Nephron progenitor cell (in vitro differentiated cells): Measurements from ENCODE around the gene UBR3.

Source experiments
- DNase-seq: peaks from one replicate; pipeline ENCODE4 v3.0.0; 2021
- H3K27ac Mint-ChIP-seq: 2 replicates; pipeline ENCODE4 v1.8.0; 2021; ENCODE audit warnings: mild to moderate bottlenecking, moderate library complexity, mixed read lengths
- H3K27me3 Mint-ChIP-seq: 2 replicates; pipeline ENCODE4 v1.8.0; 2021; ENCODE audit warnings: mild to moderate bottlenecking, low read depth, mixed read lengths; ENCODE audit not compliant: poor library complexity
- H3K36me3 Mint-ChIP-seq: 2 replicates; pipeline ENCODE4 v1.8.0; 2021; ENCODE audit warnings: low read depth, mixed read lengths
- H3K4me1 Mint-ChIP-seq: 2 replicates; pipeline ENCODE4 v1.8.0; 2021; ENCODE audit warnings: mixed read lengths
- H3K4me3 Mint-ChIP-seq: 2 replicates; pipeline ENCODE4 v1.8.0; 2021; ENCODE audit warnings: mild to moderate bottlenecking, moderate library complexity, mixed read lengths
- H3K9me3 Mint-ChIP-seq: 2 replicates; pipeline ENCODE4 v1.8.0; 2021; ENCODE audit warnings: mild to moderate bottlenecking, moderate library complexity, mixed read lengths
- TF ChIP-seq, protein P1 (sequence below): fragments of 200-600 bp; sonication (generic); IDR thresholded peaks from 2 replicates; pipeline ENCODE4 v1.5.0; 2021; ENCODE audit warnings: antibody characterized with exemption

Gene UBR3

DNA sequence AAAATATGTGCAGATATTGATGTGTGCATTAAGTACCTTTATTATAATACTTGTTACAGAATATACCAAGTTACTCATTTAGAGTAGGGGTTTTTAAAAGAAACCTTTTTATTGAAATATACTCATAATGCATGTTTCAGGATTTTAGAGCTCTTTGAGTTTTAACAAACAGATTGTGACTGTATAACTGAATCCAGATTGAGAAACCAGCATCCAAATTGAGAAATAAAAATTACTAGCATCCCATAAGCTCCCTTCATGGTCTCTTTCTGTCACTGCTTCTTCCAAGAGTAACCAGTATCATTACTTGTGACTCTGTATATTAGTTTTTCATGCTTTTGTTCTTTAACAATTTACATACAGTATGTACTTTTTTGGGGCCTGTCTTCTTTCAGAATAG is 156.9 kb downstream of the UBR3 start:
- no peaks in the 10 kb centered on the region for H3K9me3 Mint-ChIP-seq
- H3K4me3 Mint-ChIP-seq, result no peak overlapping the region

DNA sequence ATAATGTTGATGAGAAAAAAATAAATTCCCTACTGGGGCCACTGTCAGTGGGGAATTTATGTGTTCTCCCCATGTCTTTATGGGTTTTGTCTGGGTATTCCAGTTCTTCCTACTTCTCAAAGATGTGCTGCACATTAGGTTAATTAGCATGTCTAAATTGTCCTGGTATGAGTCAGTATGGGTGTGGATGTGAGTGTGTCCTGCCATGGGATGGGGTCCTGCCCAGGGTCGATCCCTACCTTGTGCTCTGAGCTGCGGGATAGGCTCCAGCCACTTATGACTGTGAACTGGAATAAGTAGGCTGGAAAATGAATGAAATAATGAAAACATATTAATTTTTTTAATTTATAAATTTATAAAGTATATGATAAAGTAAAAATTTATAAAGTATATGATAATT is 167.5 kb downstream of the UBR3 start:
- Mint-ChIP-seq H3K36me3 (peaks cover 62% of the 10 kb centered on the region), H3K27me3 (no peaks in the 10 kb centered on the region), H3K9me3 (peaks cover 15% of the 10 kb centered on the region), H3K4me3 (no peak overlapping the region), H3K4me1 (no peaks in the 10 kb centered on the region), H3K27ac (peak overlapping the region; percentile 12)
- TF ChIP-seq, protein P1, sequence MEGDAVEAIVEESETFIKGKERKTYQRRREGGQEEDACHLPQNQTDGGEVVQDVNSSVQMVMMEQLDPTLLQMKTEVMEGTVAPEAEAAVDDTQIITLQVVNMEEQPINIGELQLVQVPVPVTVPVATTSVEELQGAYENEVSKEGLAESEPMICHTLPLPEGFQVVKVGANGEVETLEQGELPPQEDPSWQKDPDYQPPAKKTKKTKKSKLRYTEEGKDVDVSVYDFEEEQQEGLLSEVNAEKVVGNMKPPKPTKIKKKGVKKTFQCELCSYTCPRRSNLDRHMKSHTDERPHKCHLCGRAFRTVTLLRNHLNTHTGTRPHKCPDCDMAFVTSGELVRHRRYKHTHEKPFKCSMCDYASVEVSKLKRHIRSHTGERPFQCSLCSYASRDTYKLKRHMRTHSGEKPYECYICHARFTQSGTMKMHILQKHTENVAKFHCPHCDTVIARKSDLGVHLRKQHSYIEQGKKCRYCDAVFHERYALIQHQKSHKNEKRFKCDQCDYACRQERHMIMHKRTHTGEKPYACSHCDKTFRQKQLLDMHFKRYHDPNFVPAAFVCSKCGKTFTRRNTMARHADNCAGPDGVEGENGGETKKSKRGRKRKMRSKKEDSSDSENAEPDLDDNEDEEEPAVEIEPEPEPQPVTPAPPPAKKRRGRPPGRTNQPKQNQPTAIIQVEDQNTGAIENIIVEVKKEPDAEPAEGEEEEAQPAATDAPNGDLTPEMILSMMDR, result no peak
- DNase-seq, result no peak

More for the DNA sequence above, 156.9 kb downstream of the UBR3 start:
- no peaks in the 10 kb centered on the region for H3K27me3 Mint-ChIP-seq
- no peaks in the 10 kb centered on the region for H3K4me1 Mint-ChIP-seq
- H3K36me3 Mint-ChIP-seq, result peaks cover 12% of the 10 kb centered on the region
- TF ChIP-seq, protein P1, result no peak
- DNase-seq, result no peak
- no peak overlapping the region for H3K27ac Mint-ChIP-seq

DNA sequence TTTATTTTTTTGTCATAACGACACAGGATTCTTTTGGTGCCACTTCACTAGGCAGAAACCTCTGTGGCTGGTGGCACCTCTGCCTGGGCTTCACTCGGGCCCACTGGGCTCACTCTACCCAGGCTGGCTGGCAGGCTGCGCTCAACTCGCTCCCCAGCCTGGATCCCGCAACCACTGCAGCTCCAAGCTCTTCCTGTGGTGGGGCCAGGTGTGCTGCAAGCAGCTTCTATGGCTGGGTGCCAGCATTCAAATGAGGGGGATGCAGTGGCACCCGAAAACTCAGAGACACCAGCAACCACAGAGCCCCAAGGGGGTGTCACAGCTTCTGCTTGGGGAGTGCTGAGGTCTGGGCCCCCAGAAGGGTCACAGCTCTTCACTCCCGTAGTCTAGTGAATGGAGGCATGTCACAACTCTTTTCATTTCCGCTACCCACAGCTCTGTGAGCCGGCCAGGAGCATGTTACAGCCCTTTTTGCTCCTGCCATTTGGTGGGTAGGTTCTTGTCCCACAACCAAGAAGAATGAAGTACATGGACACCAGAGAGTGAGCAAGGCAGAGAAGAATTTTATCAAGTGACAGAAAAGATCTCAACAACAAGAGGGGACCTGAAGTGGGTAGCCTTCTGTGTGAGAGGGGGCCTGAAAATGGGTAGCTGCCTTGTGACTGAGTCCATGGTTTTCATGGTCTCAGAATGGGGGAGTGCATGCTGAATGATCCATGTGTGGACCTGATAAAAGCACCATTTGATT is 170.1 kb downstream of the UBR3 start:
- H3K4me1 Mint-ChIP-seq, result no peaks in the 10 kb centered on the region
- H3K36me3 Mint-ChIP-seq, result peaks cover 57% of the 10 kb centered on the region
- TF ChIP-seq, protein P1, result no peak
- no peak for DNase-seq
- H3K27ac Mint-ChIP-seq, result no peak overlapping the region
- no peaks in the 10 kb centered on the region for H3K27me3 Mint-ChIP-seq
- H3K9me3 Mint-ChIP-seq, result peaks cover 3% of the 10 kb centered on the region
- no peak overlapping the region for H3K4me3 Mint-ChIP-seq

DNA sequence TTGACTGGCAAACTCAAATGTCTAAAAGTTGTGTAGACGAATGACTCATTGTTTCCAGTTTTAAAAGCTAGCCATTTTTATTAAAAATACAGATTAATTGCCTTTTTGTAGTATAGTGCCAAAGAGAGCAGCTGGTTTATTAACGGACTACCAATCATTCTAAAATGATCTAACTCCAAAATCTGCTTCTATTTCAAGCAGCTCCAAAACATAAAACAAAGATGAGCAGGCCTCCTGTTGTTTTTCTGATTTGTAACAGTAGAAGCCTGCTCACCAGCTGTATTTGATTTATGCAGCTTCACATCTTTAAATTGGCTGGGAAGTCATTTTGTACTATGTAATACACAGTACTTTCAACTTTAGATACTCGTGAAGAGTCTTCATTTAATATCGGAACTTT is 171.8 kb downstream of the UBR3 start:
- TF ChIP-seq, protein P1, result no peak
- Mint-ChIP-seq H3K4me1 (no peaks in the 10 kb centered on the region), H3K27ac (no peak overlapping the region), H3K4me3 (no peak overlapping the region), H3K9me3 (peaks cover 3% of the 10 kb centered on the region), H3K36me3 (peaks cover 69% of the 10 kb centered on the region), H3K27me3 (no peaks in the 10 kb centered on the region)
- no peak for DNase-seq

DNA sequence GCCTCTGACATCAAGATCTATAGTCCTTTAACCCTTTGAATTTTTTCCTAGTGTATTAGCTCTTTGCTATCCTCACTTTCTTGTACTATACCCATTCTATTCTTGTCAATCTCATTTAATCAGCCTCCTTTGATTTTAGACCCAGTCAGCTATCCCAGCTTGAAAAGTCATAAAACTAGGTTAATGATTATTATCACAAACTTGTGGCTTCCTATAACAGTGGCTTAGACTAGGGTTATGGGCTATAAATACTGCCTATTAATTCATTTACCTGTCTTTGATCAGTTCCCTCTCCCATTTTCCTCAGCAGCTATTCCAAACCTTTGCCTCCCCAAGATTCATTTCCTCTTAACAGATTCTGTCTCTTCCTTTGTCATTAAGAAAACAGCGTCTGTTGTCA is 174.8 kb downstream of the UBR3 start:
- TF ChIP-seq, protein P1, result no peak
- Mint-ChIP-seq H3K4me1 (no peaks in the 10 kb centered on the region), H3K27me3 (no peaks in the 10 kb centered on the region), H3K36me3 (peaks cover 71% of the 10 kb centered on the region), H3K27ac (no peak overlapping the region), H3K9me3 (peaks cover 3% of the 10 kb centered on the region), H3K4me3 (no peak overlapping the region)
- no peak for DNase-seq

DNA sequence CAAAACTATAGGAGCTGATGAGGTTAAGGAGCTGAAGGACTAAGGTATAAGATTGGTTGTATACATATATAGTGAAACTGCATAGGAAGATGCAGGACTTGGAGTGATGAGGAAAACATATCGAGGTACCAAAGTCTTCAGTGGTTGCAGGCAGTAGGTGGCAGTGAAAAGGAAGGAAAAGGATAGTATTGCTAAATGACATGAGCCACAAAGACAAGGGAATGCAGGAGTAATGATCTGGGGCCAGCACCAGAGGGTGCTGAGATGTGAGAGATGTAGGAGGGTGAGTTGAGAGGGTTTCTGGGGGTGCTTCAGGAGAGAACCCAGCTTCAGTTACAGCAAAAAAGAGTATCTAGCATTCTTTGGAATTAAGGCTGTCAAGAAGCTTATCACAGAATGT is 178.4 kb downstream of the UBR3 start:
- DNase-seq, result no peak
- H3K27me3 Mint-ChIP-seq, result no peaks in the 10 kb centered on the region
- no peaks in the 10 kb centered on the region for H3K4me1 Mint-ChIP-seq
- no peak overlapping the region for H3K4me3 Mint-ChIP-seq
- H3K9me3 Mint-ChIP-seq, result no peaks in the 10 kb centered on the region
- H3K27ac Mint-ChIP-seq, result peak overlapping the region; percentile 33
- H3K36me3 Mint-ChIP-seq, result peaks cover 47% of the 10 kb centered on the region
- TF ChIP-seq, protein P1, result no peak
